Heart left ventricle (tissue), 13 donors: ENCODE data around the gene ZNF28.
"Not testable (repeated sequence)": the region's sequence is repeated elsewhere in the genome, so short reads cannot be mapped to it uniquely, and the experiment has no call there.

Experiments
- CTCF ChIP-seq, 12 donors: fragments of 200-600 bp; sonication (generic) in 4 of 12; IDR thresholded peaks; one replicate each; pipeline versions ENCODE4 v1.5.0 to v1.8.0; 2018 to 2022; ENCODE audit warnings: antibody characterized with exemption in 12 of 12, mild to moderate bottlenecking in 5 of 12
- POLR2A ChIP-seq, 2 donors: fragments of 450-650 bp; IDR thresholded peaks; one replicate each; pipeline ENCODE4 v1.6.1; 2017; ENCODE audit warnings: antibody characterized with exemption in 2 of 2, mild to moderate bottlenecking in 2 of 2, moderate library complexity in 2 of 2
- donor health status: ischemic (EF 13 %, LVEDD 7.1; RV severe dilation, severe dysfunction).
- donor health status: DM: no; HTN: yes; CAD: no.
- donor health status: DM: no; HTN: no; CAD: no.
- donor health status: ischemic (EF 25% LVEDD 6.9; RV normal size, moderate dysfunction).
- donor health status: ischemic (EF 25% LVEDD 5.7; RV mildly dilated, moderate dysfunction).
- donor health status: ischemic (EF 35%, LVEDD 5.7; RV mildly dilated, moderate dysfunction).
- donor health status: nonischemic (EF 11% LVEDD 7.7; RV severe dilation, severe dysfunction).
- donor health status: DM: yes; HTN: yes; CAD: no.
- donor health status: PGD.
- donor health status: ischemic (EF 29% LVEDD 5.4; RV normal size, mild dysfunction).
- donor health status: nonischemic (EF 23%, LVEDD 6.1; RV moderate dilation, normal function).

- TF ChIP-seq POLR2A, CTCF (IDR thresholded peaks at IDR 0.05): not testable (repeated sequence)
Observed at GRCh38 chr19:52833541-52833940, 12.1 kb upstream of the ZNF28 start.
